MM.1S (cell line): Measurements from ENCODE around the gene CNTNAP2.

Experiments
- DNase-seq: peaks from one replicate; pipeline ENCODE4 v3.0.0-alpha.2; 2015
- H2AFZ ChIP-seq: fragments of 300-600 bp; sonication (generic); 2 replicates; pipeline ENCODE4 v1.6.0; 2016; ENCODE audit warnings: antibody characterized with exemption, low read length
- H3F3A ChIP-seq: fragments of 300-600 bp; sonication (generic); 2 replicates; pipeline ENCODE4 v1.6.1; 2016; ENCODE audit warnings: mild to moderate bottlenecking, antibody characterized with exemption, low read length, moderate library complexity, mixed read lengths; ENCODE audit not compliant: insufficient read depth
- H3K27ac ChIP-seq: fragments of 300-600 bp; sonication (generic); 2 replicates; pipeline ENCODE4 v1.5.1; 2016; ENCODE audit warnings: mild to moderate bottlenecking, low read length
- H3K27me3 ChIP-seq: fragments of 300-600 bp; sonication (generic); replicated peaks from 2 replicates; pipeline ENCODE4 v1.6.0; 2016; ENCODE audit warnings: low read length; ENCODE audit not compliant: insufficient read depth
- H3K36me3 ChIP-seq: fragments of 300-600 bp; sonication (generic); replicated peaks from 2 replicates; pipeline ENCODE4 v1.6.1; 2016; ENCODE audit warnings: mild to moderate bottlenecking, low read length, mixed read lengths; ENCODE audit not compliant: insufficient read depth
- H3K4me1 ChIP-seq: fragments of 300-600 bp; sonication (generic); 2 replicates; pipeline ENCODE4 v1.6.1; 2016; ENCODE audit warnings: low read length, mixed read lengths
- H3K4me2 ChIP-seq: fragments of 300-600 bp; sonication (generic); 2 replicates; pipeline ENCODE4 v1.6.0; 2016; ENCODE audit warnings: low read depth, low read length
- H3K4me3 ChIP-seq: fragments of 300-600 bp; sonication (generic); 2 replicates; pipeline ENCODE4 v1.5.1; 2016; ENCODE audit warnings: low read length, mixed read lengths
- H3K79me2 ChIP-seq: fragments of 300-600 bp; sonication (generic); 2 replicates; pipeline ENCODE4 v1.6.1; 2016; ENCODE audit warnings: mixed run types, low read length, mixed read lengths
- H3K9ac ChIP-seq: fragments of 300-600 bp; sonication (generic); 2 replicates; pipeline ENCODE4 v1.6.1; 2016; ENCODE audit warnings: low read length, mixed read lengths
- H3K9me2 ChIP-seq: fragments of 300-600 bp; sonication (generic); replicated peaks from 2 replicates; pipeline ENCODE4 v1.6.1; 2016; ENCODE audit warnings: mild to moderate bottlenecking, low read length, mixed read lengths; ENCODE audit not compliant: insufficient read depth
- H3K9me3 ChIP-seq: fragments of 300-600 bp; sonication (generic); replicated peaks from 2 replicates; pipeline ENCODE4 v1.6.1; 2016; ENCODE audit warnings: mild to moderate bottlenecking, low read length, mixed read lengths; ENCODE audit not compliant: insufficient read depth
- H4K20me1 ChIP-seq: fragments of 300-600 bp; sonication (generic); 2 replicates; pipeline ENCODE4 v1.6.1; 2016; ENCODE audit warnings: mild to moderate bottlenecking, low read length, moderate library complexity, mixed read lengths; ENCODE audit not compliant: insufficient read depth
- CTCF ChIP-seq: fragments of 300-600 bp; sonication (generic); IDR thresholded peaks from 2 replicates; pipeline ENCODE4 v1.5.1; 2016; ENCODE audit warnings: antibody characterized with exemption, low read length, mixed read lengths
- EZH2 ChIP-seq: fragments of 300-600 bp; sonication (generic); optimal IDR thresholded peaks from 2 replicates; pipeline ENCODE3; 2017; ENCODE audit warnings: low read depth, mild to moderate bottlenecking, antibody characterized with exemption, low read length, mixed read lengths
- EZH2phosphoT487 ChIP-seq: fragments of 300-600 bp; sonication (generic); IDR thresholded peaks from 2 replicates; pipeline ENCODE4 v1.6.1; 2018; ENCODE audit warnings: antibody characterized with exemption, low read length

CNTNAP2 gene

GRCh38 chr7:147510923-147511322, 1394.3 kb downstream of the CNTNAP2 start:
- no peaks in the 10 kb centered on the region for H3K79me2 ChIP-seq
- no peak for TF ChIP-seq CTCF
- no peak for TF ChIP-seq EZH2phosphoT487
- no peak for TF ChIP-seq EZH2
- H3K27ac ChIP-seq, result no peak overlapping the region
- no peaks in the 10 kb centered on the region for H3K36me3 ChIP-seq
- H3K4me1 ChIP-seq, result no peaks in the 10 kb centered on the region
- no peak for DNase-seq
- no peaks in the 10 kb centered on the region for H4K20me1 ChIP-seq
- no peak overlapping the region for H3K4me3 ChIP-seq
- H2AFZ ChIP-seq, result no peak overlapping the region
- H3K9me3 ChIP-seq, result no peaks in the 10 kb centered on the region
- no peaks in the 10 kb centered on the region for H3F3A ChIP-seq
- H3K27me3 ChIP-seq, result no peaks in the 10 kb centered on the region
- H3K9ac ChIP-seq, result no peak overlapping the region
- no peak overlapping the region for H3K4me2 ChIP-seq
- H3K9me2 ChIP-seq, result no peaks in the 10 kb centered on the region

- no peaks in the 10 kb centered on the region for H3K4me1 ChIP-seq
- H2AFZ ChIP-seq, result no peak overlapping the region
- no peaks in the 10 kb centered on the region for H3F3A ChIP-seq
- H3K9me3 ChIP-seq, result no peaks in the 10 kb centered on the region
- DNase-seq, result no peak
- no peak overlapping the region for H3K4me2 ChIP-seq
- H3K27ac ChIP-seq, result no peak overlapping the region
- no peak overlapping the region for H3K4me3 ChIP-seq
- H3K9ac ChIP-seq, result no peak overlapping the region
- H3K9me2 ChIP-seq, result no peaks in the 10 kb centered on the region
- no peaks in the 10 kb centered on the region for H3K27me3 ChIP-seq
- H3K36me3 ChIP-seq, result no peaks in the 10 kb centered on the region
- TF ChIP-seq EZH2phosphoT487, result no peak
- no peak for TF ChIP-seq EZH2
- no peak for TF ChIP-seq CTCF
- H4K20me1 ChIP-seq, result no peaks in the 10 kb centered on the region
- no peaks in the 10 kb centered on the region for H3K79me2 ChIP-seq
These were observed 1396.8 kb downstream of the CNTNAP2 start for GRCh38 chr7:147513451-147513850.

- no peak overlapping the region for H3K9ac ChIP-seq
- H3K27me3 ChIP-seq, result no peaks in the 10 kb centered on the region
- no peak for DNase-seq
- H2AFZ ChIP-seq, result no peak overlapping the region
- H3K4me2 ChIP-seq, result no peak overlapping the region
- H3F3A ChIP-seq, result no peaks in the 10 kb centered on the region
- H3K79me2 ChIP-seq, result no peaks in the 10 kb centered on the region
- H3K27ac ChIP-seq, result no peak overlapping the region
- H3K4me3 ChIP-seq, result no peak overlapping the region
- H3K4me1 ChIP-seq, result no peaks in the 10 kb centered on the region
- no peaks in the 10 kb centered on the region for H3K9me3 ChIP-seq
- H3K36me3 ChIP-seq, result no peaks in the 10 kb centered on the region
- H3K9me2 ChIP-seq, result no peaks in the 10 kb centered on the region
- TF ChIP-seq EZH2phosphoT487, result no peak
- TF ChIP-seq CTCF, result no peak
- no peak for TF ChIP-seq EZH2
- H4K20me1 ChIP-seq, result no peaks in the 10 kb centered on the region
These were observed 1399.8 kb downstream of the CNTNAP2 start for GRCh38 chr7:147516391-147516790.

- Histone ChIP-seq H3K79me2 (no peaks in the 10 kb centered on the region), H3K9ac (no peak overlapping the region), H3K4me2 (no peak overlapping the region), H3K9me2 (no peaks in the 10 kb centered on the region), H3K4me1 (no peaks in the 10 kb centered on the region), H2AFZ (no peak overlapping the region), H3K4me3 (no peak overlapping the region), H3K36me3 (no peaks in the 10 kb centered on the region), H3K27ac (no peak overlapping the region), H4K20me1 (no peaks in the 10 kb centered on the region), H3F3A (no peaks in the 10 kb centered on the region), H3K27me3 (no peaks in the 10 kb centered on the region), H3K9me3 (no peaks in the 10 kb centered on the region)
- TF ChIP-seq EZH2phosphoT487 (no peak), EZH2 (no peak), CTCF (no peak)
- no peak for DNase-seq
These were observed 1402.5 kb downstream of the CNTNAP2 start for GRCh38 chr7:147519062-147519461.
